Stimulated activated CD8-positive, alpha-beta memory T cell treated with anti-CD3 and anti-CD28 coated beads, Interleukin-12 subunit alpha, Interleukin-12 subunit beta, amount 100 ng/mL, for 1 hour (primary cell): ENCODE measurements around the gene TPBGL.
A peak's percentile ranks its signal among the peaks of the same experiment; 100 is the strongest.

Experiments used
- DNase-seq: peaks from one replicate; pipeline ENCODE4 v3.0.0-alpha.2; 2020; ENCODE audit warnings: low read depth

Gene TPBGL, protein sequence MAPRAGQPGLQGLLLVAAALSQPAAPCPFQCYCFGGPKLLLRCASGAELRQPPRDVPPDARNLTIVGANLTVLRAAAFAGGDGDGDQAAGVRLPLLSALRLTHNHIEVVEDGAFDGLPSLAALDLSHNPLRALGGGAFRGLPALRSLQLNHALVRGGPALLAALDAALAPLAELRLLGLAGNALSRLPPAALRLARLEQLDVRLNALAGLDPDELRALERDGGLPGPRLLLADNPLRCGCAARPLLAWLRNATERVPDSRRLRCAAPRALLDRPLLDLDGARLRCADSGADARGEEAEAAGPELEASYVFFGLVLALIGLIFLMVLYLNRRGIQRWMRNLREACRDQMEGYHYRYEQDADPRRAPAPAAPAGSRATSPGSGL

DNA sequence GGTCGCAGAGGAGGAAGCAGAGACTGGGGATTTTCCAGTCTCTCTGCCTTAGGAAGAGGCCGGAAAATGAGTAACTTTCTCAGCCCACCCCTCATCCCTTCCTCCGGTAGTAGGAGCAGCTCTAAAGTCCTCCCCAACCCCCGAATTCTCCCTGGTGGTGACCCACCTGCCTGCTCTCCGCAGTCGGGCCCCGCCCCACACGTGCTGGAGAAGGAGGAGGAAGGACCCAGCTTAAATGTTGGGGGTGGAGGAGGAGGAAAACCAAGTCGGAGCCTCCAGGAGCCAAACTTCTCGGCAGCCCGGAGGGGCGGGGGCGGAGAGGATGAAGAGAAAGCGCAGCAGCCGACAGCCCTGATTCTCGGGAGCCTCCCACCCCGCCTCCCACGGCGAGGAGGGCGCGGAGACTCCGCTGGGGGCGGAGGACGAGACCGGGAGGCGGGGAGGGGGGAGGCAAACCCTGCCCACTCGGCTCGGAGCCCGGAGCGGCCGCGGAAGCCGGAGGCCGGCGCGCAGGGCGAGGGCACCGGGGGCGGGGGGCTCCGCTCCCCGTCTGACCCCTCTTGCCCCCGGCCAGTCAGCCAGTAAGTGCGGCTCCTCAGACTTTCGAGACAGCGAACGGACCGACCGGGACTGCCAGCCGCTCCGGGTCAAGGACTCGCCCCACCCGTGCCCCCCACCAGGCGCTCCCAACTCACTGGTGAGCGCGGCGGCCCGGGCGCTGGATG is at the start of gene TPBGL:
Gene TPBGL, plus strand, starts transcription at position 464 of the 725 bp plus-strand sequence. CDS start 276 bp downstream, outside the sequence.
- no peak for DNase-seq

DNA sequence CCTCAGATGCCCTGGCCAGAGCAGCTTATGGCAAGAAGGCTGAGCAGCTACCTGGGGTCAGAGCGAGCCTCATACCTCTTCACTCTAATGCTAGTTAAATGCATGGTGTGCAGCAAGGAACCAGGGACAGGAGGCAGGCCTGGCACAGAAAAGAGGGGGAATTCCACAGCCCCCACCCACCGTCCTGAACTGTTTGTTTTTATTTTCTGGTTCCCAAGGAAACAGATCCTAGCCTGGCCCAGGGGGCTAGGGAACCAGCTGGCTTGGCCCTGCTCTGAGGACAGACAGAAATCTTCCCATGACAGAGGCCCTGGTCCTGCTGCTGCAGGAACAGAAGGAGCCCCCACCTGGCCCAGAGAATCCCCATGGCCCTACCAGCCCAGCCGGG is 49.2 kb upstream of the TPBGL start:
- DNase-seq = no peak

DNA sequence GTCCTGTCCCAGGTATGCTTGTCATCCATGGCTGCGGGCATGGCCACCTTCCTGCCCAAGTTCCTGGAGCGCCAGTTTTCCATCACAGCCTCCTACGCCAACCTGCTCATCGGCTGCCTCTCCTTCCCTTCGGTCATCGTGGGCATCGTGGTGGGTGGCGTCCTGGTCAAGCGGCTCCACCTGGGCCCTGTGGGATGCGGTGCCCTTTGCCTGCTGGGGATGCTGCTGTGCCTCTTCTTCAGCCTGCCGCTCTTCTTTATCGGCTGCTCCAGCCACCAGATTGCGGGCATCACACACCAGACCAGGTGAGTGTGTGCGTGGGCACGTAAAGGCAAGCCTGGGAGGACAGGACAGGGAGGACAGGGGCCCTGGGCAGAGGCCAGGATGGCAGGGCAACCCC is 47.3 kb upstream of the TPBGL start:
- DNase-seq = no peak

DNA sequence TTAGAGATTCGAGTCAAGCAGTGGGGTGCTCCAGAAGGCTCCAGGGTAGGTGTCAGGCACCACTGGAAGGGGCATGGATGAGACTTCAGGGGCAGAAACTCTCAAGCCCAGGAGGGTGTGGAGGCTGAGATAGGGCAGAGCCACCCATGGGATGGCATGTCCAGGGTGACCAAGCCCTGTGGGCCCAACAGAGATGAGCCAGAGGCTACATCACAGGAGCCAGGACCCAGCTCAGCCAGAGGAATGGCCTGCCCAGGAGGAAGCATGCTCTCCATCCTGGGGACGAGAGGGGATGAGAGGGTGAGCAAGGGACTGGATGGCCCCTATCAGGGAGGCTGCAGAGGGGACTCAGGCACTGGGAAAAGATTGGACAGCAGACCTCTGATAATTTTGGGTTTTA is 46.9 kb upstream of the TPBGL start:
- no peak for DNase-seq

DNA sequence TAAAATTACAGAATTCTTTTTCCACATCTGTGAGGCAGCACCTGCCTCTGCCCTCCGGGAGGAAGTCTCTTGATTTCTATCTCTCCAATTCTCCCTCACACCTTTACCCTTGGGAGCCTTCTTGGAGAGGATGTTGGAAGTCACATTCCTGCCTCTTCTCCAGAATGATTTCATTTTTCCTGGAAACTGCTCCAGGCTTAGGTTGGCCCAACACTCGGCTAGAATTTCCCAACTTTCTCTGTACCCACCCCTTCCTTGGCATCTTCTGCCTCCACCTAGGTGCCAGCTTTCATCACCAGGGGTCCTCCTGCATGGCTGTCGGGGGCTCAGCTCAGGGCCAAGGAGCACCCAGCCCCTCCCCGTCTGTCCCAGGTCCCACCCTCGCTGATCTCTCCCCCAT is 46.4 kb upstream of the TPBGL start:
- no peak for DNase-seq

DNA sequence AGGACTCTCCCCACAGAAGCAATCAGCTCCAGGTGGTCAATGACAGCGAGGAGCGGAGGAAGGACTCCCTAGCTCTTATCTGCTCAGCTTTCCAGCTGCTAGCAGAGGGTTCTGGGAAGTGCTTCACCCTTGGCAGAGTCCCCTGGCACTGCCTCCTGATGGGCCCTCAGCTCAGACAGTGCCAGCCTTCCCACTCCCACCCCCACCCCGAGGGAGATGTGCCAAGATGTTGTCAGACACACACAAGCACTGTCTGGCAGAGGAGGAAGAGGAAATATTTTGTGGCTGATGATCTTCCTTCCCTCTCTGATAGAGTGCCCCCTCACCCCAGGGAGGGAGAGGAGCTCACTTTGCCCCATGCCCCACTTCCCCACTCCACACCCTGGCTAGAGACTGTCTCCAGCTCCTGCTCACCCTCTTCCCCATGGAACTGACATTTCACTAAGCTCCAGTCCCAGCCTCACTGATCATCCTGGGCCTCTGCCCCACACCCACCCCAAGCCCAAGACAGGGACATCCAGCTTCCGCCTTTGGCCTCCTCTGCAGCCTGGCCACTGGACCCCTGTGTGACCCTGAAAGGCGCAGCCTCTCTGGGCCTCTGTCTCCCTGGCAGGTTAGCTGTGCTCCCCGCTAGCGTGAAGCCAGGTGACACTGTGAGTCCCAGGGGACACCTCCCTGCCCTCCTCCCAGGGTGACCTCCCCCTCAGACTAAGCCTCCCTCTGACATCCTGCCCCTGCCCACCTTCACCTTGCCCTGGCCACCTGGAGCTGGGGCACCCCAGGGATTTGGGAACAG is 45.2 kb upstream of the TPBGL start:
- DNase-seq = no peak

DNA sequence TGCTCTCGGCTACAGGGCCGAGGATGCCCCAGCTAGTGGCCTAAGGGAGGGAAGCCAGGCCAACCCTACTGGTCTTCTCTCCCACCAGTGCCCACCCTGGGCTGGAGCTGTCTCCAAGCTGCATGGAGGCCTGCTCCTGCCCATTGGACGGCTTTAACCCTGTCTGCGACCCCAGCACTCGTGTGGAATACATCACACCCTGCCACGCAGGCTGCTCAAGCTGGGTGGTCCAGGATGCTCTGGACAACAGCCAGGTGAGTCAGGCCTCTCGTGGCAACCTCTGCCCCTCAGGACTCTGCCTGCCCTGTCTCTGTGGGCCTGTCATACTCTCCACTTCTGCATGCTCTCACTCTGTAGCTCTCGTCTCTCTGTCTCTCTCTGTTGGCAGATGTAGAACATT is 44.1 kb upstream of the TPBGL start:
- no peak for DNase-seq

DNA sequence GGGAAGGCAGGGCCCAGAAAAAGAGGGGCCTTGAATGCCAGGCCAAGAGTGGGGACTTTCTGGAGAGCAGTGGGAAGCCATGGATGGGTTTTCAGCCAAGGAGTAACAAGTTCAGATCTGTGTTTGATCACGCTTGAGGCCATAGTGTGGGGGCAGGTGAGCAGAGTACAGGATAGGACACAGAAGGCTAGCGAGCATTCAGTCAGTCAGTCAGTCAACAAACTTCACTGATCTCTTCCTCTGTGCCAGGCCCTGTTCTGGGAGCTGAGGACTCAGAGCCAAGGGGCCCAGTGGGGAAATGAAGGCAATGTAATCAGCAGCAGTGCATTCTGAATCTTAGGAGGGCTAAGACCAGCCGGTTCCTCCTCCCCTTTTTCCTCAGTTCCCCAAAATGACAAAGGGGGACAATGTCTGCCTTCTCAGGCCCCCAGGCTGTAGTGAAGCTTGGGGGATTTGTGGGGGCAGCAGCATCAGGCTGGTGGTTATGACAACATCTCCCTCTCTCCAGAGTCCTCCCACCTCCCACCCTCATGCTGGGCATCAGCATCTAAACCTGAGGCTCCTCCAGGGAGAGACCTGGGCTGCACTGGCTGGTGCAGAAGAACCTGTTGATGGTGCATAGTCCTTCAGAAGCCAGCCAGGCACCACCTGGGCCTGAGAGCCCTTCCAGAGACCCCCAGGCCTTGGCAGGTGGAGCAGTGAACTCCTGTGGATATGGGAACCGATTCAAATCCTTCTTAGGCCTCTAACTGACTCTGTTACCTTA is 42.9 kb upstream of the TPBGL start:
- no peak for DNase-seq

DNA sequence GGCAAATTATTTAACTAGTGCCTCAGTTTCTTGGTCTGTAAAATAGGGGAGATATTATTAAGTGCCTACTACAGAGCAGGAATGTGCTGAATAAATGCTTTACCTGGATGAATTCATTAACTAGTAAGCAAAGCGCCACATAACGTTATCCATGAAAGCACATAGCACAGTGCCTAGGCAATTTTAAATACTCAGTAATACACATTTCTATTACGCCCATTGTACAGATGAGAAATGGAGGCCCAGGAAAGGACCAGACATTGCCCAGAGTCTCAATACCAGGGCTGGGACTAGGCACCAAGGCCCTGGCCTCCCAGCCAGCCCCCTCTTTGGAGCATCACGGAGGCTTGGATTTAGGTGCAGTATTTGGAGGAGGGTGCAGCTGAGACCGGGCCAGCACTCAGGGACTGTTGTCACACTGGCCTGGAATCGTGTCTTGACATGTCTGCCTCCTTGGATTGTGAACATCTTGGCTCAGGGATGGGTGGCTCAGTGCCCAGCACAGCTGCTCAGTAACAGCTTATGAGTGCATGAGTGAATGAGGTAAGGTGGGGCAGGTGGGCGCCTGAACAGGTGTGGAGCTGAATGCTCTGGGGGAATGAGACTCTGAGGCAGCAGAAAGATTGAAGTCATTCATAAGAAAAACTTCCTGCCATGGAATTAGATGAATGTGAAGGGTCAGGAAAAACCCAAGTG is 42.1 kb upstream of the TPBGL start:
- DNase-seq = no peak

DNA sequence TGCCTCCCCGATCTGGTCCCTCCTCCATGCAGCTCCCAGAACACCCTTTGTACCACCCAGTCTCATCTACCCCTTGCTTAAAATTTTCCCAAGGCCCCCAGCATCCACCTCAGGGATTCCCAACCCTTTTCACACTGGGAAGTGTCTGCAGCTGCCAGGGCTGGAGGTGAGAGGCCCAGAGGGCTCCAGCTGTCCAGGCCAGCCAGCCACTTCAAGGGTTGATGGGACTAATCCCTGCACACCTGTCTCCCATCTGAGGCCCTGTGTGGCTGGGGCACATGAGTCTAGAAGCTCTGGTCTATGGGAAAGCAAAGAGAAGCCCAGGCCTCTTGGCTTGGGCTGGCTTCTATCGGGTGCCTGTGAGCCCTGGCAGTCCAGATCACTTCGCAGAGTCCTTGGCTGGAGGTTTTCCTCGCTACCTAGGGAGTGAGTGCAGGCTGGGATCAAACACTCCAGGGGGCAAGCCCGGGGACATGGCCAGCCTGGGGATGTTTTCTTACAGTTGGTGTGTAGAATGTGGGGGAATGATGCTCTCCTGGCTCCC is 41.1 kb upstream of the TPBGL start:
- DNase-seq = no peak

DNA sequence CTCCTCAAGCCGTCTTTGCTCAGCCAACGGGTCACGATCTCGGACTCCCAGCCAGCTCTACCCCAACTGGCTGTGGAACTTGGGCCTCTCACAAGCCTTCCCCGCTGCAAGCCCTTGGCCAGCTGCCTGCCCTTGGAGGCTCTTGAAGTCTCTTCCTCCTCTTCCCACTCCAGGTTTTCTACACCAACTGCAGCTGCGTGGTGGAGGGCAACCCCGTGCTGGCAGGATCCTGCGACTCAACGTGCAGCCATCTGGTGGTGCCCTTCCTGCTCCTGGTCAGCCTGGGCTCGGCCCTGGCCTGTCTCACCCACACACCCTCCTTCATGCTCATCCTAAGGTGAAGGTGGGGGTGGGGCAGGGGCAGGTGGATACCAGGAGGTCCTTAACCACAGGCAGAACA is 40.5 kb upstream of the TPBGL start:
- no peak for DNase-seq

DNA sequence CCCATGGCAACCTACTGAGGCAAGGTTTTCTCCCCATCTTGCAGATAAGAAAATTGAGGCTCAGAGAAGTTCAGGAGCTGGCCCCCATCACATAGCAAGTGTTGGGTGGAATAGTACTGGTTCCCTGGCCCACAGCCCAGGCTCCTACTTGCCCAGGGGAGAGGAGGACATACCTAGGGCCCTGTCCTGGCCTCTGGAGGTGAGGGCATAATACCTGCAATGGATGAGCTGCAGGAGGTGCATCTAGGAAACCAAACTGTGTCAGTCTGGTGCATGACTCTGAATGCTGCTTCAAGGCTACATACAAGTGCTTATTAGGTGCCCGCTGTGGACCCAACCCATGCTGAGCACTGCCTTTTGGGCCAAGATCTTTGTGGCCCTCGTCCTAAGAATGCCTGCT is 40.0 kb upstream of the TPBGL start:
- no peak for DNase-seq

DNA sequence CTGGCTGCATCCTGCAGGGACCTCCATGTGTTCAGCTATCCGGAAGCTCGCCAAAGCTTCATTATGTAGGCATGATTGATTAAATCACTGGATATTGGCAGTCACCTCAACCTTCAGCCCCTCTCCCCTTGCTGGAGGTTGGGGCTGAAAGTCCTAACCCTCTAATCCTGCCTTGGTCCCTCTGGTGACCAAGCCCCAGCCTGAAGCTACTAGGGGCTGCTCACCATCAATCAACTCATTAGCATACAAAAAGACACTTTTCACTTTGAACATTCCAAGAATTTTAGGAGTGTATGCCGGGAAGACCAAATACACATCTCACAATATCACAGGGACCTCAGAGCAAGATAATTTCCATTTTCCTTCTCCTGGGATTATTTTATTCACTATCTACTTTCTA is 38.8 kb upstream of the TPBGL start:
- no peak for DNase-seq

DNA sequence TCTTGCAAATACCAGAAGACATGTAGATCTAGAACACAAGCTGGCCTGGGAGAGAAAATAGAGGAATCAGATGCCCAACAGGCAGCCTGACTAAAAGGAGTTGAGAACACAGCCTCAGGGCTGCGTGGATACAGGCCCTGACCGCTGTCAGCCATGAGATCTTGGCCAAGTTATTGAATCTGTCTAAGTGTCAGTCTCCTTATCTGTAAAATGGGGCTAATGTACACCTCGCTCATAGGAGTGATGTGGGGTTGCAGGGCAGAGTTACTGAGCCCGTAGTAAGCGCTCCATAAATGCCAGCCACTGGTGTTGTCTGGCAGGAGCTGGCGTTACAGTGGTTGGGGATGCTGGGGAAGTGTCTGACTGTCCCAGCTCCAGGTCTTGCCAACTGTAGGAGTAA is 38.4 kb upstream of the TPBGL start:
- DNase-seq = no peak

DNA sequence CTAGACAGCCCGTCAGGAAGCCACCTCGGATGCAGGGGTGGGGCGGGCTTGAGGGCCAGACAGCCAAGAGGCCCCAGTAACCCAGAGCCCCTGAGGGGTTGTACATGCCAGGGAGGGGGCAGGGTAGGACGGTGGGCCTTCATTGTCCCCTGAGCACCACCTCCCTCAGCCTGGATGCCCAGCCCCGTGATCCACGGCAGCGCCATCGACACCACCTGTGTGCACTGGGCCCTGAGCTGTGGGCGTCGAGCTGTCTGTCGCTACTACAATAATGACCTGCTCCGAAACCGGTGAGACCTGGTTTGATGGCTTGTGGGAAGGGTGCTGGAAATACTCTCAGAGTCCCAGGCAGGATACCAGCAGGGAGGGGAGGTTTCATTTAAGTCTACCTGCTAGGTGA is 37.4 kb upstream of the TPBGL start:
- no peak for DNase-seq

DNA sequence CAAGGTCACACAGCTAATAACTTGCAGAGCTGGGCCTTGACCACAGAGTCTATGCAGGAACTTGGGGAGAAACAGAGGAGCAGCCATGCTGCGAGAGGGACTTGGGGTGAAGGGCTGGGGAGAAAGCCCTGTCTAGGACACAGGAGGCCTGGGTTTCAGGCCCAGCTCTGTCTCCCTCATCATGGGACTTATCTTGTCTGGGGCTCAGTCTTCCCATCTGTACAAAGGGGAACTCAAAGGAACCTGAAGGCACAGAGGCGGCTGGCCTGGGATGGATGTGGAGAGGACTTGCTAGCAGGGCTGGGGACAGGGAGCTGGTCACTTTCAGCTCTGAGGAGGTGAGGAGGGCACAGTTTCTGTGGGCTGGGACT is 36.9 kb upstream of the TPBGL start:
- no peak for DNase-seq

DNA sequence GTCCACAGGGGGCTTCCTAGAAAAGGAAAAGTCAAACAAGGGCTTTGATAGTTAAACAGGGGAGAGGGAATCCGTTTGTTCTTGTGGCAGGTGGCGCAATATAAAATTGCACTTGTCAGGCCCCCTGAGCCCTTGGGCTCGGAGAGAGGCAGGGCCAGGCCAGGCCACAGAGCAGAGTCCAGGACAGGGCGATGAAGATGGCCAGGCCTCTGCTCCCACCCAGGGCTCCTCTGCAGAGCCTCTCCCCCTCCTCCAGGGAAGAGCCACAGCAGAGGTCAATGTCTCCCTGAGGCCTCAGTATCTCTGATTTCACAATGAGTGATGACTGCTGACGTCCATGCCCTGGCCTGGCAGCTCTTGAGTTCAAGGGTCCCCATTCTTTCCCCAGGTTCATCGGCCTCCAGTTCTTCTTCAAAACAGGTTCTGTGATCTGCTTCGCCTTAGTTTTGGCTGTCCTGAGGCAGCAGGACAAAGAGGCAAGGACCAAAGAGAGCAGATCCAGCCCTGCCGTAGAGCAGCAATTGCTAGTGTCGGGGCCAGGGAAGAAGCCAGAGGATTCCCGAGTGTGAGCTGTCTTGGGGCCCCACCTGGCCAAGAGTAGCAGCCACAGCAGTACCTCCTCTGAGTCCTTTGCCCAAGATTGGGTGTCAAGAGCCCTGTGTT is 36.4 kb upstream of the TPBGL start:
- no peak for DNase-seq

DNA sequence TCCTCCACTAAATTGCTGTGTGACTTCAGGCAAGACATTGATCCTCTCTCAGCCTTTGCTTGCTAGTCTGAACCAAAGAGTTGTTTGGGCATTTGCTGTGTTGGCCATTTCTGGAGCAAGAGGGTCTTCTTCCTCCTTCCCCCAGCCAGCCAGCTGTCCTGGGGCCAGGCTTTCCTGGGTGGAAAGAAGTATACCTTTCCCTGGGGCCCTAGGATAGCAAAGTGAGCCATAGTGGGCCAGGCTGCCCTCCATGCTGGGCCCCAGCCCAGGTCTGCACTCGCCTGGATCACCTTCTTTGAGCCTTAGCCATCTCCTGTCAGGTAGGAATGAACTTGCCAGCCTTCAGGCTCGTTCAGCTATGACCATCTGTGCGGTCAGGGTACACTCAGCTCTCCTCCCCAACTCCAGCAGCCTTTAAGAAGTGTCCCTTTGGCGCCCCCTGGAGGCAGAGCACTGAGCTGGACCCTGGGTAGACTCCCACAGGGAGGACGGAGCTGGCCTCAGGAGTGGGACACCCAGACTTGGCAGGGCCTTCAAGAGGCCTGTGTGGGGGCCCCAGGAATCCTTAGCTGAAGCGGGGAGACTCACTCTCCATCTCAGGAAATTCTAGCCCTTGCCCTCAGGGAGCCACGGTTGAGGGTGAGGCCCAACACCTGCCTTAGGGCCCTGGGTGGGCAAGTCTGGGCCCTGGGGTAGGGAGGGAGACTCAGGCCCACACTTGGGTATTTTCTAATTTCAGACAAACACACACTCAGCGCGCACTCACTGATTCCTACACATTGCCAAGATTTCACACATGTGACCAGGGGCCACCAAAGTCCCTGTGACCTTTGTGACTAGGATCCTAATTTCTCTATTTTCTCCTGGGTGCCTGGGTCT is 35.6 kb upstream of the TPBGL start:
- peak; percentile 71 for DNase-seq

DNA sequence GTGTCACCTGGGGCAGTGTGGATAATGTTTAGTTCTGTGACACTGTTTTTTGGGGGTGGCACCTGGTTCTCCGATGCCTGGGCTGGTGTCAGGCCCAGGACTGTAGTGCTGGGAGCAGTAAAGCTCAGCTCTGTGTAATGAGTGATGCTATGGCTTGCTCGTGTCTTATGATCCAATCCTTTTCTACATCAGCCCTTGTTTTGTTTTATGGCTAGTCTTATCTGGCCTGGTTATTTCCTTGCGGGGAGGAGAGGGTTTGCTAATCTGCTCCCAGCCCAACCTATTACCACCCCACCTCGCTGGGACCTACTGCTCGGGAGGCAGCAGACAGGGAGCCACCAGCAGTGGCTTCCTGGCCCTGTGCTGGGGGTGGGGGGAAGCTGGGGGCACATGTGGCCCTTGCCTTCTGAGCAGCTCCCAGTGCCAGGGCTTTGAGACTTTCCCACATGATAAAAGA is 35.0 kb upstream of the TPBGL start:
- no peak for DNase-seq

DNA sequence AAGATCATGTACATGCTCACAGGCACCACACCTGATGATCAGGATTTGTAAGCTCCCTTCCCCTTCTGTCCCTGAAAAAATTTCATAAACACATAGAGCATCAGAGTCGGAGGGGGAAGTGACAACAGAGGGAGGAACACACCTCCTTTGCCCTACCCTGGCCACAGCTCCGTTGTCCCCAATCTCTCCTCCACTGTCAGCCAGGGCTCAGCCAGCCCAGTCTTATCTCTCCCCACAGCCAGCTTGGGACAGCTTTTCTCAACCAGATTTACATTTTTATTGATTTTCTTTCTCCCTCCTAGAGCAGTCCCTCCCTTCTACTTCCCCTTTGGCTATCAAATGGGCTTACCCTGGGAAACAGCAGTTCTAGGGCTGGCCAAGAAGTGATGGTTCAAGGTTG is 32.1 kb upstream of the TPBGL start:
- DNase-seq = no peak
